Measurements from ENCODE around the gene NHLRC1.

The NHLRC1 gene

DNA sequence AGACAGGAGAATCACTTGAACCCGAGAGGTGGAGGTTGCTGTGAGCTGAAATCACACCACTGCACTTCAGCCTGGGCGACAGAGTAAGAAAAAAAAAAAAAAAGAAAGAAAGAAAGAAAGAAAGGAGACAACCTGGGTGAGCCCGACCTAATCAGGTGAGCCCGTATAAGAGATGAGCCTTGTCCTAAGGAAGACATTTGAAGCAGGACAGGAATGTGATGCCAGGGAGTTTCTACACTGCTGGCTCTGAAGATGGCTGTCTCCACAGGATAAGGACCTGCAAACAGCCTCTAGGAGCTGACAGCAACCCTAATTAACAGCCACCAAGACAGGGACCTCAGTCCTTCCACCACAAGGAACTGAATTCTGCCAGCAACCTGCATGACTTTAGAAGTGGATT is 41.9 kb downstream of the NHLRC1 start:
- DNase-seq = no peak

DNA sequence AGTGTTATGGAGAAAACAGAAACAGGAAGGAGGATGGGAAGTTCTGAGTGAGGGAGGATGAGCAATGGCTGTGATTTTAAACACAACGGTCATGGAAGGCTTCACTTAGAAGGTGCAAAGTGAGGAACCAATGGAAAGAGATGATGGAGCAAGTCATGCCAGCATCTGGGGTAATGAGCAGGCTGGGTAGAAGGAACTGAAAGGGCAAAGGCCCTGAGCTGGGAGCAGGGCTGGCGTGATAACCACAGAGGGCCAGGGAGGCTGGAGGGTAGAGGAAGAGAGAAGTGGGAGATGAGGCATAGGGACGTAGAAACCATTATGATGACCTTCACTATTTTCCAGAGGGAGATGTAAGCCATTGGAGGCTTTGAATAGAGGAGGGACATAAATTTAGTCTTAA is 43.6 kb downstream of the NHLRC1 start:
- DNase-seq = no peak

DNA sequence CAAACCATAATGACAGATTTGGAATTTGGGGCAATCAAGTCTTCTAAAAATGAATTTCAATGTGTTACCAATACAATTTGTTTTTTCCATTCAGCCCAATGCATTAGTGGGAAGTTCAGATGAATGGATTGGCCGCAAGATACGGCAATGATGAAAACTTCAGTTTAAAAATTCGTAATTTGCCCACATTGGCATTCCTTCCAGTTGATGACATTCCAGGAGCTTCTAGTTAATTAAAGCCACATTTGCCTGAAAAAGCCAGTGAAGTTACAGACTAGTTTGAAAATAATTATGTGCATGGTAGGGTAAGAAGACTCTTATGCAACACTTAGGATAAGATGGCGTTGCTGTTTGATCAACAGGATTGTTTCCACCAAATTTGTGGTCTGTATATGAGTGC is 46.2 kb downstream of the NHLRC1 start:
- no peak for DNase-seq

DNA sequence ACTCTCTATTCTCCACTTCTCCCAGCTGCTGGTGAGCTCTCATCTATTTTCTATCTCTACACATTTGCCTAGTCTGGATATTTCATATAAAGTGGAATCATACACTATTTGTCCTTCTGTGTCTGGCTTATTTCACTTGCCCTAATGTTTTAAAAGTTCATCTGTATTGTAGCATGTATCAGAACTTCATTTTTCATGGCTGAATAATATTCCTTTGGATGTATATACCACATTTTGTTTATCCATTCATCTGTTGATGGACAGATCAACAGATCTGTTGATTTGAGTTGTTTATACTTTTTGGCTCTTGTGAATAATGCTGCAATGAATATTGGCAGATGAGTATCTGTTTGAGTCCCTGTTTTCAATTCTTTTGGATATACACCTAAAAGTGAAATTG is 49.6 kb downstream of the NHLRC1 start:
- DNase-seq = no peak

DNA sequence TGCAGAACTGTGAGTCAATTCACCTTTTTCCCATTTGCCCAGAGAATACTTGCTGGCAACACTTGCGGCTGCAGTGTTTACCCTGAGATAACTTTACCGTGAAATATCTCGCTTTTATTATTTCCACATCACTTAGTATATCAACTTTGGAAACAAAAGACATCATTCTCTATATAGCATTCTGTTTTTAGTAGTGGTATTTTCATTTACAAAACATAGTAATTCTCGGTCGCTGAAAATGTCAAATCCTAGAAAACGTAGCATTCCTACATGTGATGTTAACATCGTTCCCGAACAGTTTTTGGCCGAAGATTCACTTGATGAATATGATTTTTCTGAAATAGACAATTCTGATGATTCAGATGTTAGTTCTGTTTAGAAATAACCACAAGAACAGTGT is 52.0 kb downstream of the NHLRC1 start:
- DNase-seq = no peak

Measured in SHP77 (cell line).